Activated CD4-positive, CD25-positive, alpha-beta regulatory T cell treated with anti-CD3 and anti-CD28 coated beads, Interleukin-2, amount 50 U/mL, for 72 hours (primary cell): ENCODE results near the gene KRTAP5-1.
A peak's percentile ranks its signal among the peaks of the same experiment; 100 is the strongest.

ENCODE experiments used
- DNase-seq: peaks from one replicate; pipeline ENCODE4 v3.0.0; 2021

Gene KRTAP5-1

GRCh38 chr11:1558775-1559110 is 26.3 kb downstream of the KRTAP5-1 start:
- no peak for DNase-seq

DNA sequence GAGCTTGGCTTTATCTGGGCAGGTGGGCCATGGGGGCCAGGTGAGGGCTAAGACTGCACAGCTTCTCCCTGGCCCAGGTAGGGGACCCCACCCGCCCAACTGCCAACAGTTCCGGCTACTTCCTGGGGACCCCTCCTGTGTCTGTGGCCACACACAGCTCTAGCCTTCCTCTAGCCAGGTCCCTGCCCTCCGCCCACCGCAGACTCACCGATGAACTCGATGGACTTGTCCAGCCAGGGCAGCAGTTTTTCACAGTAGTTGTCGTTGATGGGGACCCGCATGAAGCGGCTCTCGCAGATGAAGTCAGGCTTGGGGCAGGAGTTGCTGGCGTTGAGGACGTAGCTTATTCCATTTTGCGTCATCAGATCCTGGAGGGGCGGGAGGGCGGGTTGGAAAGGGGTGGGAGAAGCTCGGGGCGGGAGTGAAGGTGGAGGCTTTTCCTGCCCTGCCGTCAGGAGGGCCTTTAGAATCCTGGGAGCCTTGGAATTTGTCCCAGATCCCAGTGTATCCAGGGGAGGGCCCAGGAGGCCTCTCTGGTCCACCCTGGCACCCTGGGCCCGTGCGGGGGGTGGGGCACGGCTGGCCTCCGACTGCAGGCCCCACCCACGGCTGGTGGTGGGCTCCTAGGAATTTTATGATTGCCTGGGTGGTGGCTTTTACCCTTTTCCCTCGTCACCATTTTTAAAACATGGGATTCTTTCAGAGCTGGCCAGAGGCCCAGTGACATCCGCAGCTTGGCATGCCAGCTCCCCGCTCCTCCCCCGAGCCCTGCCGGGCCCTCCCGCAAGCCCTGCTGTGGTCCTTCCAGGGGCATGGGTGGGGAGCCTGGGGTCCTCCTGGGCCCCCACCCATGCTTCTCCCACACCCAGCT is 26.9 kb downstream of the KRTAP5-1 start:
- DNase-seq: no peak

DNA sequence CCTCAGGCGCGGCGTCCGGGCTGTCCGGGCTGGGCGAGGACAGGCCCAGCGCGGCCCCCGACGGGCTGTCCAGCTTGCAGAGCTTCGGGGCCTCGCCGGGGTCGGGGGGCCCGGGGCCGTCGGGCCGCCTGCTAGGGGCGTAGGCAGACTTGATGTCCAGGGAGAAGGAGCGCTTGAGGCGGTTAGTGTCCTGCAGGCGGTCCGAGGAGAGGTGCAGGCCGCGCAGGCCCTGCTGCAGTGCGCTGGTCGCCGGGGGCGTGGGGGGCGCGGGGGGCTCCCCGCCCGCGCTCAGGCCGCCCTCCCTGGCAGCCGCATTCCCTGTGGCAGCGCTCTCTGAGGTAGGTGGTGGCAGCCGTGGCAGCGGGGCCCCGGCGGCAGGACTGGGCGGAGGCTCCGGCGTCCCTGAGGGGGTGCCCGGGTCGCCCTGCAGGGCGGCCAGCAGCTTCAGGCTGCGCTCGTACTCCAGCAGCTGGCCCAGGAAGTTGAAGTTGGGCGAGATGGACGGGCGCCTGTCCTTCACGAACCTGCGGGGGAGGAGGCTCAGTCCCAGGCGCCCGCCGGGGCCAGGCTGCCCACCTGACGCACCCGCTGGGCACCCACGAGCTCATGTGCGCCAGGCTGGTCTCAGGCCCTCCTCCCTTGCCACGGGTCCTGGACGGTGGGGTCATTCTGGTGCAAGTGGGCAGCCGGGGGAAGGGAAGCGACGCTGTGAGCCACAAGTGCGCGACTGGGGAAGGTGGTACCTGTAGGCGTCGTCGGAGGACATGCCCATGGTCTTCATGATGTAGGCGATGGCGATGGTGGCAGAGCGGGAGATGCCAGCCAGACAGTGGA is 27.8 kb downstream of the KRTAP5-1 start:
- no peak for DNase-seq

- no peak for DNase-seq
Measured at GRCh38 chr11:1556278-1556902, 28.7 kb downstream of the KRTAP5-1 start.

DNA sequence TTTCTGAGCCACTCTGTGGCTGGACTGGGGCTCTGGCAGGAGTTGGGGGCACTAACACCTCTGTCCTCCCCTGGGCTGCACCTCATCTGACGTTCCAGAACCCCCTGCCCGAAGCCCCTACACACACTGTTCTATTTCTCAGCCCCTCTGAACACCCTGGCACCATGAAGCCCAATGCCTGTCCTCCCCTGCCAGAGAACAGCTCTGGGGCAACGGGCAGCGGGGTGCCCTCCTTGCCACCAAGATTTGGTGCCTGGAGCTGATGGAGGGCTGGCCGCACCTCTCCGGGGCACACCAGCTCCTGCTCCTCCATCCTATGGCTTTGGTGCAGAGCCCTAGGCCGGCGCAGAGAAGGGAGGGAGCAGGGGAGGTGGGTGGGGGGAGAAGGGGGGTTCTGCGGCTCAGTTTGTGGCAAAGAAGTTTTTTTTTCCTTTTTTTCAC is 29.4 kb downstream of the KRTAP5-1 start:
- no peak for DNase-seq

- no peak for DNase-seq
Measured at GRCh38 chr11:1554981-1555712, 29.9 kb downstream of the KRTAP5-1 start.

- no peak for DNase-seq
Measured at GRCh38 chr11:1553808-1554594, 31.1 kb downstream of the KRTAP5-1 start.

DNA sequence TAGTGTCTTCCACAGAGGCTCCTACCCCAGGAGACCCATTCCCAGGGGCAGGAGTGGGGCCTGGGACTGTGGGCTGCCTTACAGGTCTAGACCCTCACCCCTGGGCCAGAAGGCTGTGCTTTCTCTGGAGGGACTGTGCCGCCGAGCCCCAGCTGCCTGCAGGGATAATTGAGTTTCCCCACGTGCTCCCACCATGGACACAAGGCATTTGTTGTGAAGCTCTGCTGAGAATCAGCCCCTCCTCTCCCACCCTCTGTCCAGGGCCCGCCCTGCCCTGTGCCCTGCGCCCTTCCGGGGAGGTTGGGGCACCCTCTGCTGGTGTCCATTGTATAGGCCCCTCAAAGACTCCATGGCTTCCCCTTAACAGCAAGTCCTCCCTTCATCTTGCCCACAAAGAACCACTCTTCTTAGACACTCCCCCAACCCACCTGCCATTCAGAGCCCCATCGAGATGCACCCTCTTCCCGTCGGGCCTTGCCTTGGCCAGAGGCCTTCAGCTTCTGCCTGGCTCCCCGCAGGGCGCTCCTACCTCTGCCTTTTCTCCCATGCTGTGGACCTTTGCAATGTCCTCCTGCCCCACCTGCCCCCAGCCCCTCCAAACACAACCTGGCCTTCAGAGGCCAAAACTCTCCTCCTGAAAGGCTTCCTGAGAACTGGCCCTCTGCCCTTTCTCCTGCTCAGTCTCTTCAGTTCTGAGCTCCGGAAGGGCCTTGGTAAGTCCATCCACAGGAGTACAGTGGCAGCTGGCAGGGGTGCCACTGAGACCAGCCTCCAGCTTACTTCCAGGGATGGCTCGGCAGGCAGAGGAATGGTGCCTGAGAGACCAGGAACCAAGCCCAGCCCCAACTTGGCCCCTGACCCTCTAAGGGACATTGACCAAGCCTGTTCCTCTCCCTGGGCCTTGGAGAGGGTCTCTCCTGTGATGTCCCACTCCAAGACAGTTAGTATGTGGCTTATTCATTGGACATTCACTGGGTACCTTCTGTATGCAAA is 35.4 kb downstream of the KRTAP5-1 start:
- DNase-seq: no peak

DNA sequence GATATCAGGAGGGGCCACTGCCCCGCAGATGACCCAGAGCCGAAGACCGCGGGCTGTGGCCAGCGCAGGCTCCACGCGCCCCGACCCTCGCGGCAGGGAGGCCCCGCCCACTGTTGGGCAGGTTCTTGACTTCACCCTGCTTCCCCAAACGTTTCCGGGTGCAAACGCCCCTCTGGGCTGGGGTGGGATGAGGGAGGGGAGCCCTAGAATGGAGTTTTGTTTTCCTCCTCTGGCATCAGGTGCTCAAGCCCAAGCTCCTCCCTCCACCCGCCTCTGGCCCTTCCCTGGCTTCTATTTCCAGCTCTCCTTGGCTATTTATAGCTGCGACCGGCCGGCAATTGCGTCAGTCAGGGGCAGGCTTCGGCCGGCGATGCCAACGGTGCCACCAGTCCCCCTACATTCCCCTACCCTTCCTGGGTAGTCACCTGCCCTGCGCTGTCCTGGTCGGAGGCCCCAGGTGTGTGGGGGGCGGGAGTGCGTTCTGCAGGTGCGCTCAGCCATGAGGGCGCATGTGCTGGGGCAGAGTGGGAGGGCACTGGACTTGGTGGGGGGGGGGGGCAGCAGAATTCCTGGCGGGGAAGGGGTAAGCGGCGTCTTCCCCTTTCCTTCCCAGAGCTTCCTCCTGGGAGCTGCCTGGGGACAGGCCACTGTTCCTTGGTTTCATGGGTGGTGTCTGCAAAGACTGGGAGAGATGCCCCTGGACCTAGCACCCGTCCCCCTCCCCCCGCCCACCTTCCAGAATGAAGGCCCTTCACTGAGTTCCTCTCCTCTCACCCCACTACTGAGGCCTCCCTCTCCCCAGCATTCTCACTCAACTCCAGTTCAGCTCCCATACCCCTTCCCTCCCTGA is 36.6 kb downstream of the KRTAP5-1 start:
- DNase-seq: no peak

DNA sequence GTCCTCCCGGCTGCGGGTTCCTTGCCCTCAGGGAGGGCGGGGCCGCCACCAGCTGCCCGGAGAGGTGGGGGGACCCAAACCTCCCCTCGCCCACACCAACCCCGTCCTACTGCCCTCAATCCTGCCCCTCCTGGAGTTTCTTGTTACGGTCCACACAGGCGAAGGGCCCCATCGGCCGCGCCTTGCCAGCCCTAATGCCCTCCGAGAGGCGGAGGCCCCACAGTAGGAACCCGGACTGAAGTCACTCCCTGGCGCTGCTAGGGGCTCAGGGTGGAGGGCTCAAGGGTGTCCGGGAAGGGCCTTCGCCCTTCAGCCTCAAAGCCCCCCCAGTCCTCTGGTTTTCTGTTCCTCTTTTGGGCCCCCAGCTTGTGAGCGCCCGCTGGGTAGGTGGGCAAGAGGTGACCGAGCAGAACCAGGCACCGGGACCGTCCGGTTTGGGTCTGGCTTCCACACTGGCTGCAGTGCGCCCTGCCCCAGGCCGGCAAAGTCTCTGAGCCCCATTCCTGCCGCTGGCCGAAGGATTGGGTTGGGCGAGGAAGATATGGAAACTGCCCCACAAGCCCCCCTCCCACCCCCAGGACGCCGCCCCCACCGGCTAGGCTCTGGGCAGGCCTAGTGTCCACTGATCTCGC is 37.5 kb downstream of the KRTAP5-1 start:
- no peak for DNase-seq

- peak; percentile 47 for DNase-seq
Measured at GRCh38 chr11:1546536-1547466, 38.3 kb downstream of the KRTAP5-1 start.

- no peak for DNase-seq
Measured at GRCh38 chr11:1546077-1546535, 39.0 kb downstream of the KRTAP5-1 start.

DNA sequence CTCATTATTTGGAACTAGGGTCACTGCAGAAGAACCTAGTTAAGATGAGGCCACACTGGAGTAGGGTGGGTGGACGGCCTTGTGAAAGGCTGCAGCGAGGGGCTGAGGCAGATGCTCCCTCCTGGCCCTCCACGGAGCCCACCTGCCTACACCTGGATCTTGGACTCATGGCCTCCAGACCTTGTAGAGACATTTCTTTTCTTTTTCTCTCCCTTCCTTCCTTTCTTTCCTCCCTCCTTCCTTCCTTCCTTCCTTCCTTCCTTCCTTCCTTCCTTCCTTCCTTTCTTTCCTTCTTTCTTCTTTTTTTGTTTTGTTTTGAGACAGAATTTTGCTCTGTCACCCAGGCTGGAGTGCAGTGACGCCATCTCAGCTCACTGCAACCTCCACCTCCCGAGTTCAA is 39.7 kb downstream of the KRTAP5-1 start:
- DNase-seq: no peak

- no peak for DNase-seq
Measured at GRCh38 chr11:1544536-1544935, 40.5 kb downstream of the KRTAP5-1 start.

- DNase-seq: no peak
Measured at GRCh38 chr11:1543606-1544263, 41.3 kb downstream of the KRTAP5-1 start.

GRCh38 chr11:1542267-1542666 is 42.8 kb downstream of the KRTAP5-1 start:
- DNase-seq: no peak

DNA sequence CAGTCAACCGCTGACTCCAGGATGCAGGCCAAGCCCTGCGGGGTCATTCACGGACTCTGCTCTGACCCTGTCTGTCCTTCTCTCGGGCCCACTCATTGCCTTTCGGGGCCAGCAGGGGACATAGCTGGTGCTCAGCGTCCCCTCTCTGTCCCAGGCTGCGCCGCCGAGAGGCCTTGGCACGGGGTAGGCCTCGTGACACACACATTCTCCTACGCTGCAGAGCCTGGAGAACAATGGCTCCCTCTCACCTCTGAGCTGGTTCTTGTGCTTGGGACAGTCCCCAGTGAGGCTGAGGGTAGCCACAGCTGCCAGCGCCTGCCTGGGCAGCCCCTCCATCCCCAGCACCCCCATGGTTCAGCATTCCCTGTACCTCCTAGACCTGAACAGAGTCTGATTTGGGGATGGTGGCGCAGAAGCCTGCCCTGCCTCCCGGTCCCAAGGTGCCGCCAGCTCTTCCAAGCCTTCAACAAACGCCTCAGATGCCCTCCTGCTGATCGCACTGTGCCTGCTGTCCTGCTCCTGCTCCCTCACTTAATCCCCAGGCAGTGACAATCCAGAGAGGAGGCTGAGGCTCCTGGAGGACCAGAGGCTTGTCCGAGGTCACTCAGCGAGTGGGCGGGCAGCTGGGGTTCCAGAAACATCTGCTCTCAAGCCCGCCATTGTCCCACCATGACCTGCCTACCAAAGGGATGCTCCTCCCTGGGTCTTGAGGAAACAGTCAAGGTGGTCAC is 43.4 kb downstream of the KRTAP5-1 start:
- DNase-seq: no peak
